Posterior vena cava (tissue), 2 donors: Measurements from ENCODE around the gene COMMD6. TPM values are rescaled to one million over a fixed set of nuclear protein-coding genes. Genes with fewer than 3 reads are reported as not detected.

Experiments
- DNase-seq: peaks from one replicate; pipeline ENCODE4 v3.0.0-alpha.2; 2020; ENCODE audit warnings: low spot score
- intact Hi-C, 2 donors: fragments of 100-400 bp; cut with DNase I; formaldehyde crosslinking; loops; one replicate each; pipeline versions ENCODE4 v1.14.1 to v1.14.2; 2022 to 2023
- total RNA-seq, 2 donors: library from RNA; stranded (reverse); fragmentation: NEBNext Ultra II Directional; extraction: Animal tissue kit (Norgen Biotek cat#: 25700); gene quantifications; one replicate each; pipeline ENCODE4 v1.2.1, GENCODE V29; 2021
- donor health status: DM: yes; HTN: yes; CAD: no.
- donor health status: DM: yes; HTN: yes; CAD: no.

The COMMD6 gene
- total RNA-seq, 2 donors from 2014 or later, result 173 to 201 TPM

DNA sequence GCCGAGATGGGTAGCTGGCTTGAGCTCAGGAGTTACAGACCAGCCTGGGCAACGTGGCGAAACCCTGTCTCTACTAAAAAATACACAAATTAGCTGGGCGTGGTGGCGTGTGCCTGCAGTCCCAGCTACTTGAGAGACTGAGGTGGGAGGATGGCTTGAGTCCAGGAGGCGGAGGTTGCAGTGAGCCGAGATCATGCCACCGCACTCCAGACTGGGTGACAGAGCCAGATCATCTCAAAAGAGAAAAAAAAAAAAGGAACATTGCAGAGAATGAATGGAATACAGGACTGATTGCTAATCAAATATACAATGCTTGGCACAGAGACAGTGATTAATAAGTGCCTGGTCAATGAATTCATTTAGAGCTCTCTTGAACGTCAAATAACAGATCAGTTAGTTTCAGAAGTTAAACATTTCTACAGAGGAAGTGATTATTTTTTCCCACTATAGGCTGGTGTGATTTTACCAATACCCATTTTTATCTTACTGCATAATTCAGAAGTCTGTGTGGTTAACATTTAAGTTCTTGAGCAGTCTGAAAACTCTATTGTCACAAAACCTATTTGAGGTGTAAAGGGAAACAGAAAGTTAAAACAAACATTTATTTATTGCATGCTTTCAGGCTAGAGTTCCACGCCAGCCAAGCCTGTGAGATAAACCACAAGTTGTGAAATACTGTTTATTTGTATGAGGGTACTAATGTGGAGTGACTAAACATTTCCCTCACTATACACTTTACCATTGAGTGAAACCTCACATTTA is 48.0 kb downstream of the COMMD6 start:
- intact Hi-C loops, result no loop called here
- no peak for DNase-seq

DNA sequence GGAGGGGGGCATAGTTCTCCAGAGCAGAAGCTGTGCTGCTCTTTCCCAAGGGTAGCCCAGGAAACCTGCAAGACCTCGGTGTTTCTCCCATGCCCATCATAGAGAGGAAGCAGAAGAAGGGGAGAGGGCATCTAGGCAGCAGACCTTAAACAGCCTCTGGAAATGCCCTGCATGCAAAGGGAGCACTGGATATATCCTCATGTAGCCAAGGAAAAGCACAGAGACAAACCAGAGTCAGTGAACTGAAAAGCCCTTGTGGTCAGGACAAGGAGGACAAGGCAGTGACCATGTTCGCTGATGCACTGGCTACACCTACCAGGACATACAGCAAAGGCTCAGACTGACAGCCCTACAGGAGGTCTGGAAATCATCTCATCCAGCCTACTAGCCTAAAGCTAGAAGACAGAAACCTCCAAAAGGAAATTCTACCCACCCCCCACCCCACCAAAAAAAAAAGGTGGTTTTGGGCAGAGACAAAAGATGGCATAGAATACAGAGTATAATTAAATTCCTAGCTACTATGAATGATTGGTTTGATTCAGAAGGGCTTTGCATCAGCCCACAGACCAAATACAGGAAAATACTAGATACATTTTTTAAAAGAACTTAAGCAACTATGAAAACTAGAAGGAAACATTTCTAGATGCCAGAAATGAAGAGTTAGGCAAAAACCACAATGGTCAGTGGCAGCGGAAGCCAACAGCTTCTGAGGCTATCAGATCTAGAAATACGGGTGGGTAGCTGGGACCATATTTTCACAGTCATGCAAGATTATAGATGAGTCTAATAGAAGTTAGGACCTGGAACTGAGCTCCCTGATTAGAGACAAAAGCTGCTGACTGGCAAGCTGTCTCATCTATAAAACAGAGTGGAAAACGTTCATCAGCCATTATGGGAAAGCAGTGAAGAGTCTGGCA is 51.2 kb downstream of the COMMD6 start:
- intact Hi-C loops, result no loop called here
- DNase-seq, result no peak

DNA sequence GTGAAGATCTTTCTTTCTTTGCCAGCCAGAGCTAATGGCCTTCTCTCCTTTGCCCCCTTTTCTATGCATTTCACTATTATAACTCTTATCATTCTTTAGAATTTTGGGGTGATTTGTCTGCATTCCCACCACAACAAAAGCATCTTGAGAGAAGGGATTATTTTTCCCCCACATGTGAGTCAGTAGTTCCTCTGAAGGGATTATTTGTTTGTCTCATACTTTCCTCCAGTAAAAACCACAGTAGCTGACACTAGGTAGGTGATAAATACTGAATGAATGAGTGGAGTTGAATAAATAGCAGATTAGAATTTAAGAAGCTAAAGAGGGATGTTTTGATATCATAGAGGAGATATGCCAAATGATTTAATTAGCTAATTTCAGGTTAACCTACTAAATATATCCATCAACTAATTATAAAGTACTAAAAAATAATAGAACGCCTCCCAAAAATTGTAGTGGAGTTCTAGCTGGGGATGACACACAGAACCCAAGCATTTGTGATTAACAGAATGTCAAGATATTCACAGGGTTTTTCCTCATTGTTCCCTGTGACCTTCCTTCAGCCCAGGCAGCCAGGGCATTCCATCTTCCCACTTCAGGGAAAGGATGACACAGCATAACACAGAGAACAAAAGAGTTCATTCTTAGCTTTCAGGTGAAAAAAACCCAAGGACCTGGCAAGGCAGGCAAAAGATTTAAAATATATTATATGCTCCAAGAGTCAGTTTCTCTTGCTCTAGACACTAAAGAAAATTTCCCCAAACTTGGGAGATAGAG is 52.2 kb downstream of the COMMD6 start:
- intact Hi-C loops, result no loop called here

DNA sequence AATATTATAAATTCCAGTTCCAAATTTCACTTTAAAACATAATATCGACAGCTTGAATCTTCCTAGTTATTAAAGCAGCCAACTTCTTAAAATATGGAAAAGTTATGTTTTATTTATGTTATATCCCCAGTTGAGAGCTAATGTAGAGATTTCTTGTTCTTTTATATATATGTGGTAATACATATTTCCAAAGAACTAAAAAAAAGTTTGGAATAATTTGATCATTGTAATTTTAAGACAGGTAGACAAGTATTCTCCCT is 54.9 kb downstream of the COMMD6 start:
- no peak for DNase-seq
- intact Hi-C loops, result loop anchor here (2.0 to 5.0 kb wide), 3 partner anchors 65 to 110 kb away; partner anchors contain the start of gene UCHL3 (in 1 of the 2)

More for the DNA sequence above, 52.2 kb downstream of the COMMD6 start:
- no peak for DNase-seq

DNA sequence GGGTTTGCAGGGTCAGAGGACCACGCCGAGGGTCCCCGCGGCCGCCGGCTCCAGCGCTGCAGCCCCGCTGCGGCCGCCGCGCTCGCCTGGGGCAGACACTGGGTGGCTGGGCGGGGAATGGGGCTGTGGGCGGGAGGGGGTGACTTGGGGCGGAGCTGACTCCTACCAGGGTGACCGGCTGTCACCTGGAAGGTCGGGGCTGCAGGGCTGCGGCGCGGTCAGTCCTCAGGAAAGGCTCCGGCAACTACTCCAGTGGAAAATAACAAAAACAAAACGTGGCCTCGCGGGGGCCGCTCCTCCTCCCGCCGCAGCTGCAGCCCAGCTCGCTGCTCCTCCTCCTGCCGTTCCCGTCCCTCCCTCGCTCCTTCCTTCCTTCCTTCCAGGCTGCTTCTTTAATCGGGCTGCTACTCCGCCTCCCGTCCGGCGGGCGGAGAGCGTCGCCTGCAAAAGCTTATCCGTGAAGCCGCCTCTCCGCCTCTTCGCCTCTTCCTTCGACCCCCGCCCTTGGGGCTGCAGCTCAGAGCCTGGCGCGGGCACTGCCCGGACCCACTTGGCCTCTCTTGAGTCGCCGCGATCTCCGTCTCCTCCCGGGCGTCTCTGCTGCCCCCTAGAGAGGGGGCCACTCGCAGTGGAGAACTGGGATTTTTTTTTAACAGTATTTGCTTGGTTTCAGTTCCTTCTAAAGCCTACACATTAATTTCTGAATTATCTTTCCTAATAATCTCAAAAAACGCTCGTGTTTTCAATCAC is 55.4 kb downstream of the COMMD6 start, which contains the start of gene TBC1D4:
Gene TBC1D4, minus strand, starts transcription at position 100 of the 750 bp plus-strand sequence. CDS start 402 bp downstream, outside the sequence.
- intact Hi-C loops, result loop anchor here (2.0 to 5.0 kb wide), 3 partner anchors 65 to 110 kb away; partner anchors contain the start of gene UCHL3 (in 1 of the 2)
- peak; percentile 95 for DNase-seq

DNA sequence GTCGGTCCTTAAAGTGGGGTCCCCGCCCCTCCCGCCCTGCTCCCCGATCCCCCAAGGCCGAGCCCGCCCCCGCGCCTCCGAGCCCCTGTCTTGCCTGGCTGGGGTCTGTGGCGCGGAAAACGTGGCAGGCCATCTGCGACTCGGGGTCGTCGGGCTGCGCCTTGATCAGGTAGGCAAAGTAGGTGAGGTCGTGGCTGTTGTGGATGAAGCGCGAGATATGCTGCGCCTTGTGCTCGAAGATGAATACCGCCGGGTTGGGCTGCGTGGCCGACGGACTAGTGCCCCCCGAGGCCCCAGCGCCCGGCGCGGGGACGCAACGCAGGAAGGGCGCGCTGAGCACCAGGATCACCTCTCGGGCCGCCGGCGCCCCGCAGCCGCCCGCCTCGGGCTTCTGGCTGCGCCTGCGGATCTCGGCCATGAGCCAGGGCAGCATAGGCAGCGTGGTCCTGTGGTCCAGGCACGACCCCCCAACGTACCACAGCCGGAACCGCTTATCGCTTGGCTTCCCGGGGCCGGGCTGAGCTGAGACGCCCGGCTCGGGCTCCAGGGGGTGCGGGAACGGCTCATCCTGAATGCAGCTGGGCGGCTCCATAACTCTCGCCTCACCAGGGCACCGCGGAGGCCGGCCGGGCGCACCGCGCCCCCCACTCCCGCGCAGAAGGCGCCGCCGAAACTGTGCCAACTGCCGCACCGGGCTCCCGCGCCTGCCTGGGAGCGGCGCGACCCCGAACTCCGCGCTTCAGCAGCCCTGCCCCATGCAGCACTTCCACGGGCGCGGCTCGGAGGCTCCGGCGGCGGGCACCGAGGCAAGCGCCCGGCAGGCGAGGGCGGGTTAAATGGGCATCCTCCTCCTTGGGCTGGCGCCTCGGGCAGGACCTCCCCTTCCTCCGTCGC is 56.2 kb downstream of the COMMD6 start:
- DNase-seq, result peak; percentile 87
- intact Hi-C loops, result loop anchor here (2.0 to 5.0 kb wide), 3 partner anchors 66 to 109 kb away; partner anchors contain the start of gene UCHL3 (in 1 of the 2)

DNA sequence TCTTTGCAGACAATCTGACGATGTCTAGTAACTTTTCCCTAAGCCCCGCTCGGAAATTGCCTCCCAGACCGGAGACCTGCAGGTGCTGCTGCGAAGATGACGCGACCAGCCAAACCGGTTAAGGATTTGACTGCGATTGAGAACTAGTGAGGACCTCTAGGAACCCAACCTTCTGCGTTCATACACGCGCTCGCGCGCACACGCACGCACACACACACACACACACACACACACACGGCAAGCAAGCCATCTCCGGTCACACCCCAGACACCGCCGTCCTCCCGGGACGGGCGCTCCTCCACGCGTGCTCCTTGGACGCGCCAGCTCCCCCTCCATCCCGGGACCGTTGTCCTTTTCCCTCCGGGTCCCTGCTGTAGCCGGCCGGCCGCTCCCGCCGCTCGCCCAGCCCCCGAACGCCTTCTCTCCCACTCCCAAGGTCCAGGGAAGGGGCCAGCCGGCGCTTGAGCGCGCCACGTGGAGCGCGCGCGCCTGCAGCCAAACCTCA is 56.9 kb downstream of the COMMD6 start:
- intact Hi-C loops, result loop anchor here in 1 of 2 donors (5.0 kb wide), 2 partner anchors 67 to 108 kb away; partner anchors contain the start of gene UCHL3
- peak; percentile 80 for DNase-seq

DNA sequence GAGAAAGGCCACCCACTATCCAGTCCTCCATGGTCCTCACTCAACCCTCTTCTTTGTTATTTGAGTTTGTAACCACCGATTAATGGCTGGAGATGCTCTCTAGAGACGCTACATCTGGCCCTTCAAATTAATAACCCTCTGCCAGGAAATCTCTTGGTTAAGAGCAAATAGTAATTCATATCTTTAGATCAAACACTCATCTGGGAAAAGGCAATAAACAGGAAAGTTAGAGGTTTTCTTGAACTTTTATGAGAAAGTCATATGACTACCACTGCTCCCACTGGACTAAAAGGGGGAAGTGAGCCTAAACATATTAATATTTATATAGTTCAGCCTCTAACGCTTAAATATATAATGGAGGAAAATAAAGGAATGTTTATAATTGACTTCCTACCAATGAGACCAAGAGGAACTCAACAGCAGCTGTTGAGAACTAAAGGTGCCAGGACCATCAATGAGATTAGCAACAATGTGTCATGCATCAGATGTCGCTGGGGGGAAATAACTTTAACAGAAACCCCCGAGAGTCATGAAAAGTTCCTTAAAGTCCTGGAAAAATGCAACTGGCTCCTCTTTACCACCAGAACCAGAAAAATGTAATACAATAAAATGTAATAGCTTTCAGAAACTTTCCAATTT is 58.4 kb downstream of the COMMD6 start:
- intact Hi-C loops, result no loop called here
- no peak for DNase-seq

DNA sequence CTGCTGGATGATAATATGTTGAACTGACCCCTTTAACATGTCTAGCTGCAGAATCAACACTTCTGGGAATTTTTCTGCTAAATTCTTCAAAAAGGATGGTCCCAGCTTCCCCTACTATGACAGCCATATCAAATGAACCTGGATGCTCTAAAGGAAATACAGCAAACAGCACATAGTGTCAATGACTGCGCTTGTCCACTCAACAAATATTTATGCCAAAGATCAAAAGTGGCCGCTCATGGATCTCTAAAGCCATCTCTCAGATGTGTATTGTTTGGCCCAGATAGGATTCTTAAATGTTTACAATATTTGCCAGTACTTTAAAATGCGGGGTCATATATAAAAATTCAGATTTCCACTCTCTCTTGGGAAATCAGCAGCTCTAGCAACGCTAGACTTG is 59.0 kb downstream of the COMMD6 start:
- no peak for DNase-seq
- intact Hi-C loops, result no loop called here

Other genes with a start within 250 kb of the COMMD6 start
- gene TBC1D4, start 55.7 kb downstream of the COMMD6 start, total RNA-seq, result 10 to 100 TPM; 14.9 to 20.3 TPM
- gene UCHL3, start 11.9 kb upstream of the COMMD6 start, total RNA-seq, result 10 to 100 TPM; 29.2 to 39.9 TPM
- 10 to 100 TPM; 27.4 to 28.8 TPM for gene LMO7, start 98.5 kb upstream of the COMMD6 start, total RNA-seq